GM12878 (cell line): ENCODE data around the gene NFE2.

Experiments used
- CBFB ChIP-seq: IDR thresholded peaks from 2 replicates; pipeline ENCODE4 v1.6.1; 2016; ENCODE audit warnings: antibody characterized with exemption, low read depth
- CTCF ChIP-seq, 3 experiments: IDR thresholded peaks in 2 of 3; conservative IDR thresholded peaks in 1 of 3; 2 replicates each; pipeline ENCODE4 v1.5.1; 2011; ENCODE audit warnings: low read depth in 3 of 3, low read length in 3 of 3, mild to moderate bottlenecking in 3 of 3, control low read depth in 2 of 3, moderate library complexity in 2 of 3, inconsistent platforms in 1 of 3, mixed read lengths in 1 of 3; ENCODE audit not compliant: control insufficient read depth in 2 of 3, insufficient read depth in 1 of 3; ENCODE audit errors: extremely low read depth in 1 of 3
- EZH2 ChIP-seq: IDR thresholded peaks from 2 replicates; pipeline ENCODE4 v1.6.1; 2012; ENCODE audit warnings: low read depth, mild to moderate bottlenecking, control low read depth, inconsistent platforms, low read length, borderline replicate concordance; ENCODE audit not compliant: control insufficient read depth
- TAF1 ChIP-seq: IDR thresholded peaks from 2 replicates; pipeline ENCODE4 v1.6.1; 2011; ENCODE audit warnings: mild to moderate bottlenecking, low read depth, low read length, borderline replicate concordance
- TARDBP ChIP-seq: IDR thresholded peaks from 2 replicates; pipeline ENCODE4 v1.6.1; 2016; ENCODE audit warnings: borderline replicate concordance
- ZNF274 ChIP-seq: IDR thresholded peaks from one replicate; pipeline ENCODE4 v1.8.0; 2011; ENCODE audit not compliant: insufficient read length, insufficient read depth

DNA sequence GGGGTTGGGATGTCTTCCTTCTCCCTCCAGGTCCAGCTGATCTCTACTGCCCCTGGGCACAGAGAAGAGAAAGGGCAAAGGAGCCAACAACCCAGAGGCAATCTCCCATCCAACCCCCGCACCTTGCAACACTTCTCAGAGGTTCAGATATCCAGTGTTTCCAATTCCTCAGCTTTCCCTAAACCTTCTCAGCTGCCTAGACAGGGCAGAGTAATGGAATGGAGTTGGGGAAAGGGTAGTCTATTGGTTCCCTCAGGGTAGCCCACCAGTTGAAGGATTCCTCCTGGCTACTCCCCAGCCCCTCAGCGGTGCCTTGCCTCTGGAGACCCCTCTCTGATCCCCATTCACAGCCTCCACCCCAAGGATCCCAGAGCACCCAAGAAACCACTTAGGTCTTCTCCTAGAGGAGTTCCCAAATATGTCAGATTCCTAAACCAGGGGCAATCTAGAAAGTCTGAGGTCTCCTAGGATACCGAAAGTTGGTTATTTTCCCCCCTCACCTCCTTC lies 537 bp downstream of the NFE2 start:
- TF ChIP-seq CTCF (IDR thresholded peaks at IDR 0.05 in 2 of 3, conservative IDR thresholded peaks at IDR 0.05 in 1 of 3; ENCODE audit: control insufficient read depth in 2 of 3, extremely low read depth in 1 of 3, insufficient read depth in 1 of 3, low read depth in 3 of 3, low read length in 3 of 3) (no peak), EZH2 (no peak), TAF1 (no peak), ZNF274 (no peak), CBFB (no peak), TARDBP (no peak)
